ENCODE measurements around the gene SAFB2.
"Not testable (repeated sequence)": the region's sequence is repeated elsewhere in the genome, so short reads cannot be mapped to it uniquely, and the experiment has no call there.

The SAFB2 gene

DNA sequence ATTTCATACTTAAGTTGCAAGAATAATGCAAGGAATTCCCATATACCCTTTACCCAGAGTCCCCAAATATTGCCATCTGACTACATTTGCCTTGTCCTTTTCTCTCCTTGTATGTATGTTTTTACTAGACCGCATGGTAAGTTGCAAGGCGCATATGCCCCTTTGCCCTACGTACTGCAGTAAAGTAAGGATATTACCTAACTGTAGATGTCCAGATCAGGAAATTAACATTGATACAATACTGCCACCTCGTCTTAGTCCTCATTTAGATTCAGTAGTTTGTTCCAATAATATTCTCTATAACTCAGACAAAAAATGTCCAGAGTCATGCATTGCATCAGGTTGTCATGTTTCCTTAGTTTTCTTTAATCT, 9.7 kb upstream of the SAFB2 start:
- DNase-seq = no peak

DNA sequence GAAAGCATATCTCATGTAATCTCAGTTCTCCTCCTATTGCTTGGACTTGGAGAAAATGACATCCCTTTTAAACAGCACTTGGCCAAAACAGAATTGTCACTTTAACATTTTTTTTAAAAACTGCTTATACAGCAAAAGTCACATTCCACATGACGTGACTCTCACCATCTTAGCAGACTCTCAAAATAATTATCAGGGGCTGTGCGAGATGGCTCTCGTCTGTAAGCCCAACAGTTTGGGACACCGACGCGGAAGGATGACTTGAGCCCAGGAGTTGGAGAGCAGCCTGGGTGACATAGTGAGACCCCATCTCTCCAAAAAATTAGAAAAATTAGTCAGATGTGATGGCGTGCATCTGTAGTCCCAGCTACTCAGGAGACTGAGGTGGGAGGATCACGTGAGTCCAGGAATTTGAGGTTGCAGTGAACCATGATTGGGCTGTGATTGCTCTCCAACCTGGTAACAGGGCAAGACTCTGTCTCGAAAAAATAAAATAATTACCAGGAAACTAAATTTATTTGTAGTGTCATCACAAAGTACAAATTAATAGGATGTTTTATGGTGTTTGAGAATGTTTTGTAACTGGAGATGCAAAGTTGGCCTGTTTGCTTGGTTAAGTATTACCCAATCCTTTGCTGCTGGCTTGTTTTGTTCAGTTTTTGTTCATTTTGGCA, 9.1 kb upstream of the SAFB2 start:
- DNase-seq = no peak

DNA sequence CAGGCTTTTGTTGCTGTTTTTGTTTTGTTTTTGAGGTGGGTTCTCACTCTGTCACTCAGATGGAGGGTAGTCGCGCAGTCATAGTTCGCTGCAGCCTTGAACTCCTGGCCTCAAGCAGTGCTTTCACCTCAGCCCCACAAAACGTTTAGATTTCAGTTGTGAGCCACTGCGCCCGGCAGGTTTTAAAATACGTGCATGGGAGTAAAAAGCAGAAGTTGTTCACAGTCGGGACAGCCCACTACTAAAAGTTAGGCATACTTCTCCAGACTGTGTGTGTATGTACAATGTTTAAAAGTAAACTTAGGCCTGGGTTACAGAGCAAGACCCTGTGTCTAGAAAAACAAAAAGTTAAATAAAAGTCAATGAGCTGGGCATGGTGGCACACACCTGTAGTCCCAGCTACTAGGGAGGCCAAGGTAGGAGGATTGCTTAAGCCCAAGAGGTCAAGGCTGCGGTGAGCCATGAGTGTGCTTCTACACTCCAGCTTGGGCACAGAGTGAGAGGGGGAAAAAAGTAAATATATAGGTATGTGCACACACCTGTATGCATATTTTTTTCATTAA, 6.4 kb upstream of the SAFB2 start:
- DNase-seq = no peak

DNA sequence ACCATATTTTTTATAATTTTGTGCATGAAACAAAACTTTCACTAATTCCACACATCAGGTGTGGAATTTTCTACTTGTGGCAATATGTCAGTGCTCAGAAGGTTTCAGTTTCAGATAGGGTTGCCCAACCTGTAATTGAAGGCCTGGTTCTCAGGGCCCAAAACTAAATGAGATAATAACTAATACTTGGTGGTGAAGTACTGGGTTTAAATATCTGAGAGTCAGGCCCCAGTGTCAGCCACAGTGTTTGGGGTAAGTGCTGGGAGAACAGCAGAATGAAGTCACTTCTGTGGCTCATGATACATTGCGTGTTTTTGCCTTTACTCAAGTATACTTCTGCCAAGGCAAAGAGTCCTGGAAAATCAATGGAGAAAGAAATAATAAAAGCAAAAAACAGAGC, 5.9 kb upstream of the SAFB2 start:
- DNase-seq = no peak

DNA sequence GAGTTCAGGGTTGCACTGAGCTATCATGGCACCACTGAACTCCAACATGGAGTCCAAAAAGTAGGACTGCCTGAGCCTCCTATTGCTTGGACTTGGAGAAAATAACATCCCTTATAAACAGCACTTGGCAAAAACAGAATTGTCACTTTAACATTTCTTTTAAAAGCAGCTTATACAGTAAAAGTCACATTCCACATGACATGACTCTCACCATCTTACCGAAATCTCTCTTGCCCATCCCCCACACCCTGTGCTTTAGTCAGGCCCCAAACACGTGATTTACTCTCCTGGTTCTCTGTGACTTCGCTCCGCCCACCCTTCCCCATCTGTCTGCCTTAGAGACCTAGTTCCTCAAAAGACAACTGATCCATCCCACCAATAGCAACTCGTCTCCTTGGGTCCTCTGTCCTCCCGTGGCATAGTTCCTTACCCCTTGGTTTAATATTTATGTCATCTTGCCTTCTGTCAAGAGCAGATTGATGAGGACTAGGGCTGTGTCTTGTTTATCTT, 4.9 kb upstream of the SAFB2 start:
- peak in 1 of 6 experiments; percentile 20 for DNase-seq

DNA sequence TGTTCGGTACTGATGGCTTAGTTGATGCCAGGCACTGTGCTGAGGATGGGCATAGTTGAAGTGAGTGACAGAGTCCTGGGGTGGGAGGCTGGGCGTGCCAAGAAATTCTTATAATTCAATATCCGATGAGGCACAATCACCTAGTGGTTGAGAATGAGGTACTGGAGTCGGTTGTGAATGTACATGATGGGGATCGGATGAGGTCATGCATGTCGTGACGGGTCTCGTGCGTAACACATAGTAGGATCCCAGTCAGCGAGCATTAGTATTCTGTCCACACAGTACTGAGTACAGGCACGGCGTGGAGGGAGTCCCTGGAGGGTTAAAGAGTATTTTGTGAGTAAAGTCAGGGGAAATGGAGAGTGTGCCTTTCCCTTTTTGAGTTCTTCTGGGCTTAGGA, 3.1 kb upstream of the SAFB2 start:
- DNase-seq = no peak

GRCh38 chr19:5624741-5625278, 2.2 kb upstream of the SAFB2 start:
- no peak for DNase-seq

DNA sequence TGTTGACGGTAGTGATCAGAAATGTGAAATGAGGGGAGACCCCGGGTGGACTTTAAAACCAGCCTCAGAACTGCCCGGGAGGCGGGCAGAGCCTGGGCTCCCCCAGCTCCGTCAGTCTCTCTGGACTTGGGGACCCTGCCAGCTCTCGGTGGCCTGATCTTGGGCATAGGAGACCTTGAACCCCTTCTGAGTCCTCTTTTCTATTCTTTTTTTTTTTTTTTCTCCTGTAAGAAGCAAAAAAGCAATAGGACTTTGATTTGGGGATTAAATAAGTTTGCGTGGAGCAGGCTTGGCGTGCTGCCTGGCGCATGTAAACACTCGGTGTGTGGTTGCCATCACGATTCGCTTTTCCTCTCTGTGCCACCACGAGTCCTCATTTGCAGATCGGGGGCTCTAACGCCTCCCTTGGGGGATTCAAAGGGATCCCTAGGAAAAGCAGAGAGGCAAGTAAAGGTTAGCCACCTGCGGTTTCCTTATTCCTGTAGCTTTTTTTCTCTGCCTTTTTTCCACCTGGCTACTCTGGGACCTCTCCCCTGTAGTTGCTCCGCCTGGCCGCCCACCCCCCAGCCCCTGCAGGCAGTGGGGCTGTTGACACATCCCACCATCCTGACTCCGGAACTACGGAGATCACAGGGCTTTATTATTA, 1.6 kb upstream of the SAFB2 start:
- DNase-seq = peak in 2 of 6 experiments; percentile 13 to 50

- DNase-seq = peak in 4 of 6 experiments; percentile 23 to 68 (median 44)
Measured at GRCh38 chr19:5623397-5624017, 931 bp upstream of the SAFB2 start.

- DNase-seq = peak in 2 of 6 experiments; percentile 25 to 37
Measured at GRCh38 chr19:5621945-5622464, 571 bp downstream of the SAFB2 start.

- no peak for DNase-seq
Measured at GRCh38 chr19:5621311-5621944, 1.1 kb downstream of the SAFB2 start.

GRCh38 chr19:5619946-5620345, 2.6 kb downstream of the SAFB2 start:
- DNase-seq = no peak

- no peak for DNase-seq
Measured at GRCh38 chr19:5618591-5618990, 4.0 kb downstream of the SAFB2 start.

DNA sequence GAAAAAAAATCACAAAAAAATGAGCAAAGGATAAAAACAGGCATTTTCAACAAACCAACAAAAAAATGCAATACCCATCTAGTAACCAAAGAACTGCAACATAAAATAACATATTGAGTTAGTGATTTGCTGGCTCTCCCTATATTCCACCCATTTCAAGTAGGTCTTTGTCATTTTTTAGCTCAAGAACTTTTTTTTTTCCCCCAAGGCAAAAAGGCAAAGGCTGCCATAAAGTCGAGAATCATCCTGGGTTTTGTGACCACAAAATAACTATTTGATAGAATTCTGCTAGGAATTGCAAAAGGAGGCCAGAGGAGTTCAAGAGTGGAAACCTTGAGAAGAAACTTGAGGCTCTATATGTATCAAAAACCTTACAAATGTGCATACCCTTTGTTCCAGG, 5.5 kb downstream of the SAFB2 start:
- DNase-seq = no peak

DNA sequence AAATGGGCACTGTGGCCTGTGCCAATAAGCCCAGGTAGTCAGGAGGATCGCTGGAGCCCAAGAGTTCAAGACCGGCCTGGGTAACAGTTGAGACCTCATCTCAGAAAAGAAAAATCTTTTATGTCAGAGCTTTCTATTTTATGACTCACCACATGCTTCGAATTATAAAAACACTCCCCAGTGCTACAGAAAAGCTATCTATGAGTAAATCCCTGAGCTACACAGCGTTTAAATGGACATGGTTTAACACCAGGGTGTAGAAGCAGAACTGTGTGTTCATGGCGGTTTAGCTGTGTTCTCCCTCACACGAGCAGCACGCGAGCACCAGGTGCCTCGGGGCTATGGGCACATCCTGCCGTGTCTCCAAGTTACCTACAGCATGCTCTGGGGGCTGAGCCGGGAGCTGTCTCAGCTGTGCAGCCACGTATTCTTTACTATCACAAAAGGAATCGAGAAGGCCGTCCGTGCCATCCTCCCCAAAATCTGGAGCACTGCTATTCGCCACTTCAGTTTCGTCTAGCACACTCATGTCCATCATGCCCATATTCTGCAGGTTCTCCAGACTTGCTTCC, 6.7 kb downstream of the SAFB2 start:
- no peak for DNase-seq

DNA sequence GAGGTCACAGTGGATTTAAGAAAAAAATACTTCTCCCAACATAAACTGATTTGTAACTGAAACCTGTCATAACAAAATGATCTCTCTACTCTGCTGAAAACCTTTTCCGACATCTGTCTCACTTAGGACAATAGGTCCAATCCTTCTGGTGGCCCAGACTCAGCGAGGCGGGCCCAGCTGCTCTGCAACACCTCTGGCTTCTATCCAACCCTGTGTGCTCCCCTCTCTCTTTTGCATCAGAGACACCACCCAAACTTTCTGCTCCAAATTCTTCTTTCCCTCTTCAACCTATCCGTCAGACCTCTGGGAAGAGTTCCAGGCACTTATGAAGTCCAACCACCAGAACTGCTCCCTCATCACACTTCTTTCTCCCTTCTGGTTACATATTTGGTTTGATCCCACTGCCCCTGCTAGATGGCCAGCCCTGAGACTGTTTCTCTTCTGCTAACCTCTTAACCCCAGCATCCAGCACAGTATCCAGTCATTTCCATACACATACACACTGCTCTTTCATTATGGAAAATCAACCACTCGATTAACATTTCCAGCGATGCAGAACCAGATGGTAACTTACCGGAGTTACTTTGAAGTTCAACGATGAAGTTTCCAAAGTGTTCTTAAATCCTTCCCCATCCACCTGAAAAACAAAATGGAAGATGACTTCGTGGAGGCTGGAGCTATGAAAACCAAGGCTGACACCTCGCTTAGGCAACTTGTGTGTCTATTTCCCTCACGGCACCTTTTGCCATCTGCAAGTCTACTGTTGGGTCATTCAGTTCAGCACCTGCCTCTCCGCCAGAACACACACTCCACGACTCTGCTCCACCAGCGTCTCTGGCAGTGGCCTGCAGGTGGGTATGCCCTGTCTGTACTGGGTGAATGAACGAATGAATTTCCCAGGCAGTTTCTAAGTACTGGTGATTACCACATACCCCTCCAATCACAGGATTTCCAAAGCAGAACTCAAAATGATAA, 9.4 kb downstream of the SAFB2 start:
- DNase-seq = no peak

DNA sequence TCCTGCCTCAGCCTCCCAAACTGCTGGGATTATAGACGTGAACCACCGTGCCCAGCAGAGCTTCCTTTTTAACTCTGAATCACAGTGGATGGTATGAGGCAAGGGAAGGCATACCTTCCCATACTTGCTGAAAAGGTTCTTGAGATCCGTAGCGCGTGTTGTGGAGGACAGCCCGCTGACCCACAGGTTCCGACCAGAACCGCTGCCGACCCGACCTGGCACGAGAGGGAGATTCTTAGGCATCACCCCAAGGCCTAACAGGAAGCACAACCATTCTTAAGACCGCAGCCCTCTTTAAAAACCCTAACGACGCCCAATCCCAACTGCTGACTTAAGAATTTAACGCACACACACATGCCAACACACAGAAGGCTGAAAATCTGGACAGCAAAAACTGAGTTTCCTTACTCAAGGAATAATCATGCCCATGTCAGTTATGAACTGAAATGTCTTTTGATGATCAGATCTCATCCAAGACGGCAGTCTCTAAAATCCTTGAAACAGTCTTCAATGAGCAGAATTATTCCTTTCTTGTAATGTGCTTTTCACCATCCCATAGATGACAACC, 12.6 kb downstream of the SAFB2 start:
- DNase-seq = no peak

GRCh38 chr19:5608766-5609165, 13.8 kb downstream of the SAFB2 start:
- not testable (repeated sequence) for DNase-seq

GRCh38 chr19:5608291-5608690, 14.3 kb downstream of the SAFB2 start:
- no peak for DNase-seq

Data from stimulated activated naive CD4-positive, alpha-beta T cell (primary cell).